Activated T-helper 9 cell treated with anti-CD3 and anti-CD28 coated beads, Interleukin-2, amount 50 U/mL, for 16 hours (primary cell): ENCODE measurements around the gene SOS1.
"Not testable (repeated sequence)": the region's sequence is repeated elsewhere in the genome, so short reads cannot be mapped to it uniquely, and the experiment has no call there.

Experiments
- DNase-seq: peaks from one replicate; pipeline ENCODE4 v3.0.0-alpha.2; 2020; ENCODE audit warnings: low read depth

The SOS1 gene

DNA sequence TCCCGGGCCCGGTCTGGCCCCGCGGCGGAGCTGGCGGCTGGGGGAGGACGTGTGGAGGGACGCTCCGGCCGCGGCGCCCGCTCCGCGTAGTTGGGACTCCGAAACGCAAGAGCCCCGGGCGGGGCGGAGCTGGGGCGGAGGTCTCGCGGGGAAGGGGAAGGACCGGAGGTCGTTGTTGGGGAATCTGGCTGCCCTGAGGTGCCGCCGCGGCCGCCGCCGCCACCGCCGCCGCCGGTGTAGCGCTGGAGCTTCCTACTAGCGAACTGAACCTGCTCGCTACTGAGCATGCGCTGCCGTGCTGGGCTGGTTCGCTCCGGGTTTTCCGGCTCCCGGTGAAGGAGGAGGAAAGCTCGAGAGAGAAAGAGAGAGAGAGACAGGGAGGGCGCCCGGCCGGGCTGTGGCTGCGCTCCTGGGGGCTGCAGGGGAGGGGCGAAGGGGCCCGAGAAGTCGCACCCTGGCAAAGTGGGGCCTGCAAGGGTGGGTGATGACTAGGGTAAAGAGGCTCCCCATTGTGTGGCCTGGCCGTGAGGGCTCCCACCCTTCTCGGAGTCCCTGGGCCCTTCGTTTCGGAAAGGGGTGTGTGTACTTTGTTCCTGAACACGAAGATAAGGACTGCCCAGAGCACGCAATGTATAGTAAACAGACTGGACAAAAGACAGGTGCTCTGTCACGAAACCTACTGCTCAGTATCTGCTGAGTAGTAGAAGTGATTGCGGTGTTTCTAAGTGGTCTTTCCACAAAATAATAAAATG is at the start of gene SOS1:
SOS1 (minus strand) TSS at position 281 of the 752 bp plus-strand sequence. CDS start 629 bp downstream, outside the sequence.
- peak; percentile 88 for DNase-seq

DNA sequence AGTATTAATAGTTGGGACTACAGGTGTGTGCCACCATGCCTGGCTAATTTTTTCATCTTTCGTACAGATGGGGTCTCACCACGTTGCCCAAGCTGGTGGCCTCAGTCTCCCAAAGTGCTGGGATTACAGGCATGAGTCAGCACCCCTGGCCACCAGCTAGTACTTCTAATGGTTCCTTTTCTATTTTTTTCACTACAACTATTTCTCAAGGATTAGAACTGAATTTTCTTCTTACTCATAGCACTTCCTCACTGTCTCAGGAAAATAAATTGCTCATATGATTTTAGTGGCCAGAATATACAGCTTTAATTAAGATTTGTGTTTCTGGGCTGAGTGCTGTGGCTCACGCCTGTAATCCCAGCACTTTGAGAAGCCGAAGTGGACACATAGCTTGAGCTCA is 43.2 kb upstream of the SOS1 start:
- DNase-seq, result no peak

DNA sequence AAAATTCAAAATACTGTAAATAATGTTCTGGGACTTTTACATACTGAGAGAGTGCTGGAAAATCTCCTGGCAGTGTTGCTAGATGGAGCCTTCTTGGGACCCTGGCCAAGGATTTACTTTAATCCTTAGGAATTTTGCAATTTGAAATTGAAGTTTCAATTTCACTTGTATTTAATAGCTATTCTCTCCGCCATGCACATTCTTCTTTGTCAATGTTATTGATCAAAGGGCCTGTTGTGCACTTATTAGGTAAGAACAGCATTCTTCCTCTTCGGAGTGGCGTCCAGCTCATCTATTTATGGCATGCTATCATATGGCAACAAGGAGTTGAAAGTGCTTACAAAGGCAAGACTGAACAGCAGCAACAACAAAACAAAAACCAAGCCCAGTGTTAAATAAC is 40.1 kb upstream of the SOS1 start:
- no peak for DNase-seq

DNA sequence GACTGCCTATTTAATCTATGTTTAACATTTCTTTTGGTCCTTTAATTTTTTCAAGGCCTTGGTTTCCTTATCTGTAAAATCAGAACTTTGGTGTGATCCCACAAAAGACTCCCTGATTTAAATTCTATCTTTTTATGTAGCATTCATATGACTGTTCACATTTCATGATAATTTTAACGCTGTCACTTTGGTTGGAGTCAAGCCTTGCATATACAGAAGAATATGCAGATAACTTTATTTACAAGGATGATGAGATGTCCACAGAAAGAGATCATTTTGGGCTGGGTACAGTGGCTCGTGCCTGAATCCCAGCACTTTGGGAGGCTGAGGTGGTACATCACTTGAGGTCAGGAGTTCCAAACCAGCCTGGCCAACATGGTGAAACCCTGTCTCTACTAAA is 38.4 kb upstream of the SOS1 start:
- DNase-seq, result no peak

DNA sequence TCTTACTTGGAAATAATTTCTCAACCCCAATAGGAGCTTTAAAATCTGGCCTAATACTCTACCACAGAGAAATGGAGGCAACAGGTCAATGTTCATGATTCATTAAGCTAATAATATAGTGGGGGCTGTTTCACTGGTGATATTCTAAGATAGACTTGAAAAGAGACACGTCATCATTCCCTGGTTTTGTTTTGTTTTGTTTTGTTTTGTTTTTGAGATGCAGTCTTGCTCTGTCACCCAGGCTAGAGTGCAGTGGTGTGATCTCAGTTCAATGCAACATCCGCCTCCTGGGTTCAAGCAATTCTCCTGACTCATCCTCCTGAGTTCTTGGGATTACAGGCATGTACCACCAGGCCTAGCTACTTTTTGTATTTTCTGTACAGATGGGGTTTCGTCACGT is 37.5 kb upstream of the SOS1 start:
- DNase-seq, result no peak

DNA sequence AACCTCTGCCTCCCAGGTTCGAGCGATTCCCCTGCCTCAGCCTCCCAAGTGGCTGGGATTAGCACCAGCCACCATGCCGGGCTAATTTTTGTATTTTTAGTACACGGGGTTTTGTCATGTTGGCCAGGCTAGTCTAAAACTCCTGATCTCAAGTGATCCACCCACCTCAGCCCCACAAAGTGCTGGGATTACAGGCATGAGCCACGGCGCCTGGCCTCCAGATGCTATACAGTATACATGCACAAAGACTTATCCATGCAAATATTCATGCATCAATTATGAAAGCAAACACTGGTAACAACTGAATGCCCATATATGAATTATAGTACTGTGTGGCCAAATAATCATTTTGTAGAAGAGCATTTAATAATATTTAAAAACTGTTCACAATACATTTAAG is 36.0 kb upstream of the SOS1 start:
- no peak for DNase-seq

DNA sequence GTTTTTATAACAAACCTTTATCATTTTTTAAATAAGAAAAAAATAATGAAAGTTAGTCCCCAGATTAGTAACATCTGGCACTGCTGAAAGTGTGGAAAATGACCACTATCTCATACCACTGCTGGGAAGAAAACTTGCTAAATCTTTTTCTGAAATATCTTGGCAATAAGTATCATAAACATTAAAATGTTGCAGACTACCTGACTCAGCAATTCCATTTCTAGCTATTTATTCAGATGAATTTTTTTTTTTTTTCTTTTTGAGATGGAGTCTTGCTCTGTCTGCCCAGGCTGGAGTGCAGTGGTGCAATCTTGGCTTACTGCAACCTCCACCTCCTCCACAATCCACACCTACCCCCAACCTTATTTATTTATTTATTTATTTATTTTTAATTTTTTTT is 35.3 kb upstream of the SOS1 start:
- no peak for DNase-seq

DNA sequence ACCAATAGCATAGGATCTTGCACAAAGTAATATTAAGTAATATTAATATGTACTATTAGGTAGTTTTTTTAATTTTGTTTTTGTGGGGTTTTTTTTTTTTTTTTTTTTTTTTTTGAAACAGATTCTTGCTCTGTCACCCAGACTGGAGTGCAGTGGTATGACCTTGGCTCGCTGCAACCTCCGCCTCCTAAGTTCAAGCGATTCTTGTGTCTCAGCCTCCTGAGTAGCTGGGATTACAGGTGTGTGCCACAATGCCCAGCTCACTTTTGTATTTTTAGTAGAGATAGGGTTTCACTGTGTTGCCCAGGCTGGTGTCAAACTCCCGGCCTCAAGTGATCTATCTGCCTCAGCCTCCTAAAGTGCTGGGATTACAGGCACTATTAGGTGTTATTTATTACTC is 34.7 kb upstream of the SOS1 start:
- DNase-seq, result not testable (repeated sequence)

DNA sequence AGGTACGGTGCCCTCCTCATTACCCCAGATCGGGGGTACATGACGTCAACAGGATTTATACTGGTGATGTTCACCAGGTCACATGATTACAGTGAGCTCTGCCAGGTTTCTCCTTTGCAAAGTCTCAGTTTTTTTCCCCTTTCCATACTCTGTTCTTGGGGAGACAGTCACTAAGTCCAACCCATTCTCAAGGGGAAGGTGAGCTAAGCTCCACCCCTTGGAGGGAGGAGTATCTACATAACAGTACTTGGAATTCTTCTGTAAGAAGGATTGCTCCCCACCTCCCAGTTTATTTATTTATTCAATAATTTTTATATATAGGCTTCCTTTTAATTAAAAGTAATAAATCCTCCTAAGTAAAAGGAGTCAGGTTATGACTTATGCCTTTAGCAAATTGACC is 34.1 kb upstream of the SOS1 start:
- no peak for DNase-seq

DNA sequence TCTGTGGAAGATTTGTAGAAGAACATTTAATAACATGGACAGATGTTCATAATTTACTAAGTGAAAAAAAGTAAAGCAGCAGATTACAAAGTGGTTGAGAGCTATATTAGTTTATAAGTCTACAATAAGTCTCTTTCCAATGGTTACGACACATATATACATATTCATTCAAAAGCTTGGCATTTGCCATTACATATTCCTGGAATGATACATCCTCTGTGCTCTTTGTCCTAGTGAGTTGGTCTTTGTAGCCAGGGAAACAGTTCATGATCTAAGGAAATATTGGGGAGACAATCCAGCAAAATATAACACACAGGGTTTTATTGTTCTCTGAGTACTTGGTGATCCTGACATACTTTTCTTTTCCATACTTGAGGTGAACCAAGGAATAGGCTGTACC is 32.5 kb upstream of the SOS1 start:
- DNase-seq, result no peak

DNA sequence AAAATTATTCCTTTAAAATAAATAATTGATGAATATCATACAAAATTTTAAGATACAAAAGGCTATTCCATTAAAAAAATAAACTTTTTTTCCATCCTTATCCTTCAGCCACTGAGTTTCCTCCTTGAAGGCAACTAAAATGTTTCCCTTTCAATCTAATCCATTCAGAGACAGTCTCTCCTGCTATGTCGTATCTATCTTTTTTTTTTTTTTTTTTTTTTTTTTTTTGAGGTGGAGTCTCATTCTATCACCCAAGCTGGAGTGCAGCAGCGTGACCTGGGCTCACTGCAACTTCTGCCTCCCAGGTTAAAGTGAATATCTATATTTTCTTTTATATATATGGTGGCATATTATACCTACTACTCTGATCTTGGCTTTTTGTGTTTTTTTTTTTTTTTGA is 31.7 kb upstream of the SOS1 start:
- DNase-seq, result no peak

DNA sequence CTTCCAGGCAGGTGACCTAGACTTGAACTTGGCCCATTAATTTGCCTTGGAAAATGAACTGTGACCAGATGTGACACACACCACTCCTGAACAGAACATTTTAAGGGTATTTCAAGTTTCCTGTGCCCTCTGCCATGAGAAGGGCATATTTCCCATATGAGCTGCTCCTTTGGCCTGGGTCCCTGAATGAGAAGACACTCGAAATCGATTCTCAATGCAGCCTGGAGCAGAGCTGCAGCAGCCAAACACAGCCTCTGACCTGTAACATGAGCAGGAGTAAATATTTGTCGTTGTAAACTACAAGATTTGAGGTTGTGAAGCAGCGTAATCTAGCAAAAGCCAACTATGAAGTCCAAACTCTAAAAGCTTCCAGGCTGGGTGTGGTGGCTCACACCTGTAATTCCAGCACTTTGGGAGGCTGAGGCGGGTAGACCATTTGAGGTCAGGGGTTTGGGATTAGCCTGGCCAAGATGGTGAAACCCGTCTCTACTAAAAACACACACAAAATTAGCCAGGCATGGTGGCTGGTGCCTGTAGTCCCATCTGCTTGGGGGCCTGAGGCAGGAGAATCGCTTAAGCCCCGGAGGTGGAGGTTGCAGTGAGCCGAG is 30.1 kb upstream of the SOS1 start:
- no peak for DNase-seq

DNA sequence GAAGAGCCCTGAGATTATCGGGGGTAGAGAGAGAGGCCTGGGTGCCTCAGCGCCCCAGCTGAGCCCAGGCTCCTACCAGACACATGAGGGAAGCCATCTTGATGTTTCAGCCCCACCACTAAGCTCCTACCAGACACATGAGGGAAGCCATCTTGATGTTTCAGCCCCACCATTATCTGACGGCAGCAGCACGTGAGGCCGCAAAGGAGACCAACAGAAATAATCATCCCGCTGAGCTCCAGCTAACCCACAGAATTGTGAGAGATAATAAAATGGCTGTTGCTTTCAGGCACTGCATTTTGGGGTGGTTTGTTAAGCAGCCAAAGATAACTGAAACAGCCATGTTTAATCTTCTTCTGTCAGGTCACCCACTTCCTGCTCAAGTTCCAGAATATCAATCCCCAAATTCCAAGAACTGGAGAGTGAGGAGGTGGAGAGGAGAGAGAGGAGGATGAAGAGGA is 29.3 kb upstream of the SOS1 start:
- DNase-seq, result no peak

DNA sequence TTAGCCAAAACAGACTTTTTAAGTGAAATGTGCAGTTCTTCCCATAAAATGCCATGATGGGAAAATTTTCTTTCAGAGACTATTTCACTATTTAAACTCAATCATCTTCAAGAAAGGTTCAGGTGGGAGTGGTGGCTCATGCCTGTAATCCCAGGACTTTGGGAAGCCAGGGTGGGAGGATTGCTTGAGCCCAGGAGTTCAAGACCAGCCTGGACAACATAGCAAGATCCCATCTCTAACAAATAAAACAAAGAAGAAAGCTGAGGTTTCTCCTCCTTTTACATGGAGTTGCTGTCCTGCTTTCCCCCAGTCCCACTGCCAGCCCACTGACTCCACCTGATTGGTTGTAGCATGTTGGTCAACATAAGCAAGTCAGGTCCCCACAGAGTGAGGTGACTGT is 25.8 kb upstream of the SOS1 start:
- no peak for DNase-seq

DNA sequence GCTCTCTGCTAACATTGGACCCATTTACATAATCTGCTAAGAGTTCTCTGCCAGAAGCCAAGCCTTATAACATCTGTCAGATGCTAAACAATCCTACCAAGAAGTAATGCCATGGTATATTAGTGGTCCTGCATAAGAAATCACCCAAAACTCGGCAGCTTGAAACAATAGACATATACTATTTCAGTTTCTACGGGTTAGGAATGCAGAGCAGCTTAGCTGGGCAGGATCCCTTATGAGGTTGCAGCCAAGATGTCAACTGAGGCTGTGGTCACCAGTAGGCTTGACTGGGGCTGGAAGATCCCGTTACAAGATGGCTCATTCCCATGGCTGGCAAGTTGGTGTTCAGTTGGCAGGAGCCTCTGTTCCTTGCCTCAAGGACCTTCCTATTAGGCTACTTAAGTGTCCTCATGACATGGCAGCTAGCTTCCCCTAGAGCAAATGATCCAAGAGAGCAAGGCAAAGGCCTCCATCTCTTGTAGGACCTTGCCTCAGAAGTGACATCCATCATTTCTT is 25.1 kb upstream of the SOS1 start:
- DNase-seq, result no peak

DNA sequence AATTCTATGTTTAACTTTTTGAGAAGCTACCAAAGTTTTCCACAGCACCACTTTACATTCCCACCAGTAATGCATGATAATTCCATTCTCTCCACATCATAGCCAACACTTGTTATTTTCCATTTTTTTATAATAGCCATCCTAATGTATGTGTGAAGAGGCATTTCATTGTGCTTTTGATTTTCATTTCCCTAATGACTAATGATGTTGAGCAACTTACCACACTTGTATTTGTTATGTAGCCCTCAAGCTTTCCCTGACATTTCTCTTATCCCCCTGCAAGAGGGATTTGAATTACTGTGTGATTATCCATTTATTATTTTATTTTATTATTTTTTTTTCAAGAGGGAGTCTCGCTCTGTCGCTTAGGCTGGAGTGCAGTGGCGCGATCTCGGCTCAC is 23.6 kb upstream of the SOS1 start:
- DNase-seq, result no peak

DNA sequence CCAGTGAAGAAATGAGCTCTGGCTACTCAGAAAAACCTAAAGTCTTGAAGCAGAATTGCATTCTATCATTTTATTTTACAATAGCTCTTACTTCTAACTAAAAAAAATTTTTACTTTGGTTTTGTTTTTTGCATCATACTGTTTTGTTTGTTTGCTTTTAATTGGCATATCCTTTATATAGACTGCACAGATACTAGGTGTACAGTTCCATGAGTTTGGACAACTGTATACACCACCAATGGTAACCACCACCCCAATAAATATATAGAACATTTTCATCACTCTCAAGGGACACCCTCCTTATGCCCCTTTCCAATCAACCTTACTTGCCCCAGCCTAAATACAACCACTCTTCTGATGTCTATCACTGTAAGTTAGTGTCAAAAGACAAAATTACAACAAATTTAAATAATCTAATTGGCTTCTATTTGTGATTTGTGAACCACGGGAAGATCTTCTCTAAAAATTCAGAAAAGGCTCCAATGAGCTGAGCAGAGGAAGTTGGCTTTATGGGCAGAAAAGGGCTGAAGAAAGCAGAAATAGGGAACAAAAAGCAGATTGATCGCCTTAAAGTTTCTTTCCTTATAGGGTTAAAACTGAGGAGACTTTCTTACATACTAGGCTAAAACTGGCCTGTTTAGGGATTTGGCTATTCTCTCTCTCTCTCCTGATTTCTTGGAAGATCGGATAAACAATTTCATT is 22.2 kb upstream of the SOS1 start:
- no peak for DNase-seq

DNA sequence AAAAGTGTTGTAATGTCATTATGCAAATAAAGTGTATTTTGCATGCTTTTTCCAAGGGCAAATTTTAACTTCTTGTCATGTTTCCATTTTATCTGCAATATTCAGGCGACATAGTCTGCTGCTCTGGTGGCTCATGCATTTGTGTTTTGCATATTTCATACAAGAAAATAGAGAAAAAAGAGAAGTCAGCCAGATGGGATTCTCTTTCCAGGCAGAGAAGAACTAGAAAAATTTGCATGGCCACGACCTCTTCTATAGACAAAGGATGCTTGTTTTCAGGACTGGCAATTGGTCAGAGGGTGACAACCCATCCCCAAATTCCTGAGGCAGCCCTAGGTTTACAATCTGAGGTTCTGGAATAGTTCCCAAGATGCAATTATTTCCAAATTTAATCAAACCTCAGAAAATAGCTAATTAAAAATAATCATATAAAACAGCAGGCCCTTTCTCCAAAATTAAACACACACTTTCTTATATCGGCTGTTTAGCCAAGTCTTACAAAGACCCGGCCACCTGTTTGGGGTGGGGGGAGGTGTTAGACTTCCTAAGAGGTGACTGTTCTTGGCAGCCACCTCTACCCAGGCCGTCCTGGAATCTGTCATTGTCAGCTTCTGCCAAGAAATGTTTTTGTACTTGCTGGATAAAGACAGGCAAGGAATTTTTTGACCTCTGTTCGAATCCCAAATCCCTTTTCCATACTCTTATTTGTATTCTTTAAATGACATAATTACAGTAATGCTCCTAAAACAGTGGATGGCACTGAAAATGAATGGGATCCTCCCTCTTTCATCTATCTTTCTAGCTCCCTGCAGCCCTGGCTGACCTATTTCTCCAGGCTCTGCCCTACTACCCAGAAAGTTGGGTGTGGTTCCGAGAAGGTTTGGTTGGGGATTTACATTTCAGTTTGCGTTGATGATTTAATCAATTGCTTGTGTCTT is 20.8 kb upstream of the SOS1 start:
- DNase-seq, result no peak

DNA sequence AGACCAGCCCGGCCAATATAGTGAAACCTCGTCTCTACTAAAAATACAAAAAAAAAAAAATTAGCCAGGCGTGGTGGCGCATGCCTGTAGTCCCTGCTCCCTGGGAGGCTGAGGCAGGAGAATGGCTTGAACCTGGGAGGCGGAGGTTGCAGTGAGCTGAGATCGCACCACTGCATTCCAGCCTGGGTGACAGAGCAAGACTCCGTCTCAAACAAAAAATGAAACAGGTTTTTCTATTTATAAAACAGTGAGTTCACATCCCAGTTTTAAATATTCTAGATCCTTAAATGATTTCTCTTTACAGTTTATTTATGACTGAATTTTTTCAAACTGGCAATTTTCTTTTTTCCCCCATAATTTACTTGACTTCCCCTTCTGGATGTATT is 20.1 kb upstream of the SOS1 start:
- not testable (repeated sequence) for DNase-seq

DNA sequence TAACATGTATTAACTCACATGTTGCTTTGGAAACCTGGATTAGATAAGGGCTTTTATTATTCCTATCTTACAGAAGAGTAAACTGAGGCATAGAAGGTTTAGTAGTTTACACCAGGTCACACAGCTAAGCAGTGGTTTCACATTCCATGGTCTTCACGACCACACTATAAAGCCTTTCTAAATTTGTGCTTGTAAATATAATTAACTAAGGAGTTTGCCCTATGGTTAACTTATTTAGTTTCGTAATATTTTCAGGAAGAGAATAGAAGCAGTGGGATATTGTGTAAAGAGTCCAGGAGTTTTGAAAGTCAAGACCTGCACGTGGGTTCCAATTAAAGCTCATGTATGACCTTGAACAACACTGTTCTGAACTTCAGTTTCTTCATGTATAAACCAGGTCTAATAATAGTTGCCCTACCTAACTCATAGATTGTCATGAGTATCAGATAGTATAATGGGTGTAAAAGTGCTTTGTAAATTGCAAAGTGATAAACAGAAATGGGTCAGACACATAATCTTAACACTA is 19.5 kb upstream of the SOS1 start:
- DNase-seq, result no peak

DNA sequence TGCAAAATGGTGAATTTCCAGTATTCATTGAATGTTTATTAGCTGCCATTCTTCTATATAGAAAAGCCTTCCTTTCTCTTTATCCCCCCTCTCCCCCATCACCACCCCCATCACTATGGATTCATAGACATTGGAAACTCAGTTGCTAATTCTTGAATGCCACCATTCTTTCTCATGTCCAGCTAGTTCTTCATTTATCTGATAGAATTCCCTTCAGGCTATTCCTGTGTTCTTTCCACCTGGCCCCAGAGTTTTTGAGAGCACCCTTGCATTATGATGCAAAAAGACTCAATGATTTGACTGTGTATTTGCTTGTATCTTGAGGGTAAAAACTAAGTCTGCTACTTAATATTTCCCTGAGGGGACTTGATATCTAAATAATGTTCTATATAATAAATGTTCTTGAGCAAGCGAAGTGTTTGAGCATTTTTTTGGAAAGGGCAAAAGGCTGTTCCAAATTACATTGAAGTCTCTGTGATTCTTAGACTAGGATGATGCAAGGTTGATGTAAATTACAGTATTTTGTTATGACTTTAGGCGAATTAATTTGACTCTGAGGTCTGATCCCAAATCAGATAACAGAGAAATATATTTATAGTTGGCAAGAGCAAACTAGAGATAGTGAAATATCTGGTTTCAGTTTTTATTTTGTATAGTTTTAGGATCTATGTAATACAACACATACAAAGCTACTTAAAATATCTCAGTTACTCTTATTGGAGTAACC is 18.8 kb upstream of the SOS1 start:
- no peak for DNase-seq
